ENCODE results near the gene LHX3. TPM values are rescaled to one million over a fixed set of nuclear protein-coding genes. Genes with fewer than 3 reads are reported as not detected.

The LHX3 gene
- total and polyA plus RNA-seq, 2 of the 8 experiments (the other 6 are each of a cell fraction or from before 2014, with no cell fraction given), result 0.02 TPM; not detected in 1

DNA sequence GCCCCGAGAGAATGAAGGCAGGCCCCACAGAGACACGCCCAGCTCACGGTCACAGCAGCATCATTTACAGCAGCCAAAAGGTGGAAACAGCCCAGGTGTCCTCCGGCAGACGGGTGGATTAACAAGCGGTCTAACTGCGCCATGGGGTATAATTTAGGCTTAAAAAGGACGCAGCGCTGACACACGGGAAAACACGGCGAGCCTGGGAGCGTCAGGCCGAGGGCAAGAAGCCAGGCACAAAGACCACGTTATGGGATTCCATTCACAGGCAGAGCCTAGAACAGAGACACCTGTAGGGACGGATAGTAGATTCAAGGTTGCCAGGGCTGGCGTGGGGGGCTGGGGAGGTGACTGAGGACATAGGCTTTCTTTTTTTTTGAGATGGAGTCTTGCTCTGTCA is 49.4 kb downstream of the LHX3 start:
- Histone ChIP-seq H3K36me3 (ENCODE audit: control insufficient read depth in 2 of 4, insufficient read depth in 4 of 4, low read length in 3 of 4) (no peaks in the 10 kb centered on the region), H3K23ac (ENCODE audit: insufficient read length) (no peak overlapping the region), H3K9ac (replicated peaks in 1 of 4; ENCODE audit: extremely low read depth in 1 of 4, low read depth in 3 of 4, low read length in 3 of 4) (no peak overlapping the region), H3K4me3 (ENCODE audit: extremely low read depth in 1 of 4, insufficient read depth in 2 of 4, low read depth in 3 of 4, low read length in 4 of 4) (no peak overlapping the region), H4K20me1 (replicated peaks in 1 of 2; ENCODE audit: control insufficient read depth in 1 of 2, insufficient read depth in 2 of 2, low read length in 2 of 2) (no peaks in the 10 kb centered on the region), H3K18ac (ENCODE audit: extremely low read depth, low read length) (no peak overlapping the region), H3K56ac (replicated peaks; ENCODE audit: insufficient read length, low read depth, low read length) (no peak overlapping the region), H3K4me2 (ENCODE audit: insufficient read depth in 1 of 2, low read depth in 2 of 2, low read length in 2 of 2) (no peak overlapping the region), H4K8ac (ENCODE audit: extremely low read depth, insufficient read depth, low read length) (no peak overlapping the region), H3K14ac (ENCODE audit: insufficient read length) (no peak overlapping the region), H3K79me2 (ENCODE audit: control insufficient read depth in 1 of 2, insufficient read depth in 2 of 2, low read length in 2 of 2) (no peaks in the 10 kb centered on the region), H3K4ac (replicated peaks; ENCODE audit: insufficient read length, low read depth, low read length) (no peak overlapping the region), H2BK120ac (replicated peaks; ENCODE audit: low read depth, low read length) (no peak overlapping the region), H4K91ac (replicated peaks; ENCODE audit: insufficient read length, low read length) (no peak overlapping the region), H2BK12ac (ENCODE audit: low read depth, low read length) (no peak overlapping the region), H4K5ac (ENCODE audit: insufficient read length, low read depth, low read length) (no peak overlapping the region), H3K27ac (ENCODE audit: low read depth, low read length) (no peak overlapping the region), H2AFZ (ENCODE audit: low read length) (no peak overlapping the region), H2AK5ac (ENCODE audit: low read depth, low read length) (no peak overlapping the region), H2BK20ac (ENCODE audit: low read length) (no peak overlapping the region), H3K4me1 (replicated peaks in 1 of 4; ENCODE audit: control insufficient read depth in 3 of 4, insufficient read depth in 4 of 4, low read length in 3 of 4) (peaks cover 0 to 18% (median 12%) of the 10 kb centered on the region in 4 experiments; a peak in 6 of 7 replicates), H3K27me3 (replicated peaks in 1 of 4; ENCODE audit: control insufficient read depth in 3 of 4, extremely low read depth in 1 of 4, insufficient read depth in 3 of 4, low read length in 3 of 4) (peaks cover 0 to 4% (median 2%) of the 10 kb centered on the region in 4 experiments; a peak in 4 of 7 replicates), H3K23me2 (ENCODE audit: low read depth, low read length) (peaks cover 3% of the 10 kb centered on the region; the same call in 1 of the 2 replicates), H2BK5ac (ENCODE audit: low read depth, low read length) (no peak overlapping the region), H3K9me3 (ENCODE audit: insufficient read depth in 2 of 2, low read depth in 1 of 2, low read length in 1 of 2) (no peaks in the 10 kb centered on the region), H2BK15ac (ENCODE audit: low read length) (no peak overlapping the region), H3K79me1 (ENCODE audit: low read depth, low read length) (no peaks in the 10 kb centered on the region)
- POLR2A ChIA-PET (ENCODE audit: partially characterized antibody), result no interaction called here
- TF ChIP-seq KDM1A (IDR thresholded peaks at IDR 0.05; ENCODE audit: borderline replicate concordance, low read length), result no peak
- no peak for TF ChIP-seq GTF2F1 (IDR thresholded peaks at IDR 0.05; ENCODE audit: borderline replicate concordance, low read depth, low read length)
- TF ChIP-seq HDAC2 (IDR thresholded peaks at IDR 0.05; ENCODE audit: borderline replicate concordance in 1 of 2, low read depth in 2 of 2, low read length in 2 of 2), result no peak
- no peak for TF ChIP-seq EZH2 (IDR thresholded peaks at IDR 0.05; ENCODE audit: low read depth, low read length, severe bottlenecking)
- TF ChIP-seq RFX5 (IDR thresholded peaks at IDR 0.05; ENCODE audit: borderline replicate concordance, low read depth, low read length), result no peak
- no peak for TF ChIP-seq CREB1 (IDR thresholded peaks at IDR 0.05)
- DNase-seq (ENCODE audit: low read depth in 1 of 2, low spot score in 2 of 2), result no peak
- CTCF ChIA-PET (ENCODE audit: partially characterized antibody), result no interaction called here
- FAIRE-seq, result no peak
- 88% methylated on average over 17 of the region's 17 CpGs; no CpG with 5 or more reads in 1 of the 2 experiments for WGBS, 2 experiments (ENCODE audit: extremely low coverage in 1 of 2, insufficient coverage in 1 of 2, insufficient read length in 1 of 2, insufficient replicate concordance in 2 of 2, low coverage in 1 of 2, low lambda C conversion rate in 2 of 2, missing lambda C conversion rate in 1 of 2)

All from H1 (cell line).